GM23338 (cell line): ENCODE measurements around the gene WNT5A. TPM values are rescaled to one million over a fixed set of nuclear protein-coding genes. Genes with fewer than 3 reads are reported as not detected.

ENCODE experiments used
- ATAC-seq: fragments of 200-7000 bp; cut with Tn5 transposase; 3 replicates; pipeline ENCODE4 v1.9.1; 2020
- DNase-seq: peaks from one replicate; pipeline ENCODE4 v3.0.0-alpha.2; 2015; ENCODE audit warnings: low spot score
- H2AFZ ChIP-seq: fragments of 200-600 bp; sonication (generic); 2 replicates; pipeline ENCODE4 v1.8.0; 2016; ENCODE audit warnings: antibody characterized with exemption, mild to moderate bottlenecking, moderate library complexity
- H3F3A ChIP-seq: fragments of 200-600 bp; sonication (generic); replicated peaks from 2 replicates; pipeline ENCODE4 v1.8.0; 2017; ENCODE audit warnings: antibody characterized with exemption, mixed run types, low read depth
- H3K27ac ChIP-seq: fragments of 200-600 bp; sonication (generic); 2 replicates; pipeline ENCODE4 v1.6.1; 2016; ENCODE audit warnings: low read depth
- H3K27me3 ChIP-seq: fragments of 200-600 bp; sonication (generic); 2 replicates; pipeline ENCODE4 v1.8.0; 2016; ENCODE audit warnings: mild to moderate bottlenecking, mixed run types, moderate library complexity; ENCODE audit not compliant: insufficient read depth
- H3K36me3 ChIP-seq: fragments of 200-600 bp; sonication (generic); 2 replicates; pipeline ENCODE4 v1.8.0; 2016; ENCODE audit warnings: mild to moderate bottlenecking; ENCODE audit not compliant: insufficient read depth
- H3K4me1 ChIP-seq: fragments of 200-600 bp; sonication (generic); 2 replicates; pipeline ENCODE4 v1.8.0; 2016; ENCODE audit warnings: mild to moderate bottlenecking, moderate library complexity; ENCODE audit not compliant: insufficient read depth
- H3K4me2 ChIP-seq: fragments of 200-600 bp; sonication (generic); 2 replicates; pipeline ENCODE4 v1.7.1; 2017; ENCODE audit warnings: mixed run types
- H3K4me3 ChIP-seq: fragments of 200-600 bp; sonication (generic); 2 replicates; pipeline ENCODE4 v1.6.1; 2016; ENCODE audit warnings: mixed run types
- H3K79me2 ChIP-seq: fragments of 200-600 bp; sonication (generic); replicated peaks from 2 replicates; pipeline ENCODE4 v1.8.0; 2017; ENCODE audit warnings: mild to moderate bottlenecking; ENCODE audit not compliant: insufficient read depth
- H3K9me2 ChIP-seq: fragments of 200-600 bp; sonication (generic); 2 replicates; pipeline ENCODE4 v1.8.0; 2017; ENCODE audit not compliant: insufficient read depth
- H4K20me1 ChIP-seq: fragments of 200-600 bp; sonication (generic); replicated peaks from 2 replicates; pipeline ENCODE4 v1.8.0; 2017; ENCODE audit warnings: mild to moderate bottlenecking; ENCODE audit not compliant: insufficient read depth
- H3K27ac Mint-ChIP-seq: 2 replicates; pipeline ENCODE4 v1.8.0; 2020; ENCODE audit warnings: inconsistent platforms, mild to moderate bottlenecking, moderate library complexity, mixed read lengths
- H3K27me3 Mint-ChIP-seq: 3 replicates; pipeline ENCODE4 v1.8.0; 2022; ENCODE audit warnings: low read depth, mild to moderate bottlenecking, moderate library complexity, mixed read lengths, inconsistent platforms; ENCODE audit not compliant: insufficient read depth, poor library complexity
- H3K36me3 Mint-ChIP-seq: 3 replicates; pipeline ENCODE4 v1.8.0; 2021; ENCODE audit warnings: low read depth, mild to moderate bottlenecking, inconsistent platforms, moderate library complexity, mixed read lengths
- H3K4me1 Mint-ChIP-seq: 3 replicates; pipeline ENCODE4 v1.8.0; 2020; ENCODE audit warnings: mild to moderate bottlenecking, inconsistent platforms, mixed read lengths
- H3K4me3 Mint-ChIP-seq: 3 replicates; pipeline ENCODE4 v1.8.0; 2021; ENCODE audit warnings: moderate library complexity, mild to moderate bottlenecking, inconsistent platforms, mixed read lengths
- H3K9me3 Mint-ChIP-seq: 3 replicates; pipeline ENCODE4 v1.8.0; 2020; ENCODE audit warnings: moderate library complexity, mild to moderate bottlenecking, inconsistent platforms, mixed read lengths
- CTCF ChIP-seq, 2 experiments: fragments of 200-600 bp in 1 of 2; sonication (generic) in 1 of 2; conservative IDR thresholded peaks; 2 replicates each; pipeline versions ENCODE4 v1.5.1 to v1.6.1; 2016 to 2017; ENCODE audit warnings: antibody characterized with exemption in 2 of 2, low read depth in 2 of 2, mild to moderate bottlenecking in 2 of 2, moderate library complexity in 1 of 2
- ETS1 ChIP-seq: IDR thresholded peaks from 2 replicates; pipeline ENCODE4 v1.6.1; 2016; ENCODE audit warnings: antibody characterized with exemption
- EZH2 ChIP-seq: fragments of 200-600 bp; sonication (generic); IDR thresholded peaks from one replicate; pipeline ENCODE4 v1.8.0; 2017; ENCODE audit warnings: antibody characterized with exemption, mild to moderate bottlenecking, low read depth; ENCODE audit not compliant: unreplicated experiment
- EZH2phosphoT487 ChIP-seq: fragments of 200-600 bp; sonication (generic); IDR thresholded peaks from one replicate; pipeline ENCODE4 v1.8.1; 2018; ENCODE audit warnings: antibody characterized with exemption; ENCODE audit not compliant: unreplicated experiment
- POLR2AphosphoS5 ChIP-seq: IDR thresholded peaks from 2 replicates; pipeline ENCODE4 v1.6.1; 2016; ENCODE audit warnings: antibody characterized with exemption, low read depth
- ZNF462 ChIP-seq: fragments of 250-450 bp; sonication (Bioruptor Pico); IDR thresholded peaks from 2 replicates; pipeline ENCODE4 v1.5.0; 2020; ENCODE audit warnings: mild to moderate bottlenecking, moderate library complexity
- long read RNA-seq: library from polyadenylated mRNA; unstranded; transcript quantifications from one replicate; pipeline ENCODE4 v2.0.0, GENCODE V29; 2020; ENCODE audit not compliant: unreplicated experiment
- polyA plus RNA-seq: library from polyadenylated mRNA; unstranded; fragments of >200 nt; fragmentation: Nextera tagmentation; extraction: Ambion mirVana; gene quantifications from 2 replicates; pipeline ENCODE4 v1.2.1, GENCODE V29; 2016
- total RNA-seq: library from RNA; depleted of rRNA; stranded (reverse); fragments of >200 nt; shearing (Covaris generic); gene quantifications from 2 replicates; pipeline ENCODE4 v1.2.3, GENCODE V29; 2014; rRNA removed

The WNT5A gene
- total RNA-seq (2.2 and 4.0 TPM in 2 replicates), polyA plus RNA-seq (0.53 and 0.82 TPM in 2 replicates)
- long read RNA-seq: 0 reads

- Histone ChIP-seq H3K4me3 (peak within 1 kb of the TSS; percentile 93), H3K36me3 (no peaks in the 10 kb centered on the region), H3K4me2 (peak within 1 kb of the TSS; percentile 100), H4K20me1 (no peaks in the 10 kb centered on the region; the same call in 1 of the 2 replicates), H3K4me1 (peaks cover 46% of the 10 kb centered on the region), H3K9me2 (no peaks in the 10 kb centered on the region), H3F3A (peaks cover 24% of the 10 kb centered on the region), H3K27me3 (peaks cover 93% of the 10 kb centered on the region), H3K79me2 (no peaks in the 10 kb centered on the region), H3K27ac (no peak within 1 kb of the TSS), H2AFZ (peak within 1 kb of the TSS; percentile 95)
- H3K27me3 Mint-ChIP-seq: peaks cover 87% of the 10 kb centered on the region
- peaks cover 4% of the 10 kb centered on the region; the same call in 1 of the 3 replicates for H3K36me3 Mint-ChIP-seq
- peaks cover 32% of the 10 kb centered on the region for H3K4me1 Mint-ChIP-seq
- peaks cover 19% of the 10 kb centered on the region; the same call in 2 of the 3 replicates for H3K9me3 Mint-ChIP-seq
- ATAC-seq: peak; percentile 8
- no peak within 1 kb of the TSS for H3K27ac Mint-ChIP-seq
- DNase-seq: peak; percentile 86
- TF ChIP-seq ETS1 (0 out of 2 replicates have a peak, but pooled peaks have one; percentile 28), EZH2 (no peak), ZNF462 (CRISPR knock-in tag) (no peak), POLR2AphosphoS5 (no peak), EZH2phosphoT487 (no peak), CTCF (conservative IDR thresholded peaks at IDR 0.05; ENCODE audit: low read depth in 2 of 2) (no peak)
- peak within 1 kb of the TSS; percentile 82 for H3K4me3 Mint-ChIP-seq
Observed at GRCh38 chr3:55486857-55487380, at the start of gene WNT5A. TSS of gene WNT5A (minus strand) at chr3:55487306. CDS start at chr3:55486985, 321 bp downstream.
